Activated CD8-positive, alpha-beta memory T cell treated with anti-CD3 and anti-CD28 coated beads for 1 hour (primary cell): ENCODE results near the gene CHCHD3.
"Not testable (repeated sequence)": the region's sequence is repeated elsewhere in the genome, so short reads cannot be mapped to it uniquely, and the experiment has no call there.

ENCODE experiments used
- DNase-seq, 2 donors: peaks; one replicate each; pipeline ENCODE4 v3.0.0-alpha.2; 2020; ENCODE audit warnings: low read depth in 1 of 2; ENCODE audit errors: extremely low read depth in 1 of 2

Gene CHCHD3

GRCh38 chr7:132965951-132966350, 115.9 kb downstream of the CHCHD3 start:
- DNase-seq: no peak

- DNase-seq: no peak
Observed at GRCh38 chr7:132964876-132965275, 117.0 kb downstream of the CHCHD3 start.

- no peak for DNase-seq
Observed at GRCh38 chr7:132959891-132960290, 122.0 kb downstream of the CHCHD3 start.

- DNase-seq: no peak
Observed at GRCh38 chr7:132956556-132956955, 125.3 kb downstream of the CHCHD3 start.

- DNase-seq: no peak
Observed at GRCh38 chr7:132953468-132953867, 128.4 kb downstream of the CHCHD3 start.

- DNase-seq: no peak
Observed at GRCh38 chr7:132950725-132951124, 131.2 kb downstream of the CHCHD3 start.

- no peak for DNase-seq
Observed at GRCh38 chr7:132947011-132947410, 134.9 kb downstream of the CHCHD3 start.

DNA sequence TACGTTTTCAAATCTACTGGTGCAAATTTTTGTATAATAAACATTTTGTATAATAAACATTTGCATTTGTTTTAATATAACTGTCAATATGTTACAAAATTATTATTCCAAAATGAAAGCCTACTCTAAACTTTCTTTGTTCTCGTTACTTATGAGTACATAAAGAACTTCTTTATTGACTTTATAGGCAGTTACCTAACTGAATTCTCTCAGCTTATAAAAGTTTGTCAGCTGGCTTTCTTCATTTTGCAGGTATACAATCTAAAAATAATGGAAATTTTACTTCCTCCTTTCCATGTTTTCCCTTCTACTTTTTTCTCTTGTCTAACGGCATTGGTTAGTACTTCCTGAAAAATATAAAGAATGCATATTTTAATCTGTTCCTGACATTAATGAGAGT, 137.1 kb downstream of the CHCHD3 start:
- no peak for DNase-seq

DNA sequence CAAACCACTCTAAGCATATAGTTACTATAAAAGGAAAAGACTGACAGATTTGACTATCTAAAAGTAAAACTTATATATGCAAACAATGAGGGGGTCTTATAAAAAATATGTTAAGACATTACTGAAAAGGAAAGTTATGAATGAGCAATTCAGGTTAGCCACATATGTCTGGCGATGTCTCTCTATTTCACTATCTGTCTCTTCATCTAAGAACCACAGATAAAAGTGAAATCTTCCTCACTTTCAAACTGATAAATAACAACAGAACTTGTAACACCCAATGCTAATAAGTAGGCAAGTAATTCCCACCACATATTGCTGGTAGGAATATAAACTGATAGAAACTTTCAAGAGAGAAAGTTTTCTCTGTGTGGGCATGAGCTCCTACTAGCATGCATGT, 138.2 kb downstream of the CHCHD3 start:
- no peak for DNase-seq

- DNase-seq: no peak
Observed at GRCh38 chr7:132942701-132943100, 139.2 kb downstream of the CHCHD3 start.

- DNase-seq: no peak
Observed at GRCh38 chr7:132941905-132942304, 140.0 kb downstream of the CHCHD3 start.

GRCh38 chr7:132941428-132941827, 140.5 kb downstream of the CHCHD3 start:
- DNase-seq: no peak

- DNase-seq: no peak
Observed at GRCh38 chr7:132940084-132940483, 141.8 kb downstream of the CHCHD3 start.

- DNase-seq: no peak
Observed at GRCh38 chr7:132939495-132939894, 142.4 kb downstream of the CHCHD3 start.

DNA sequence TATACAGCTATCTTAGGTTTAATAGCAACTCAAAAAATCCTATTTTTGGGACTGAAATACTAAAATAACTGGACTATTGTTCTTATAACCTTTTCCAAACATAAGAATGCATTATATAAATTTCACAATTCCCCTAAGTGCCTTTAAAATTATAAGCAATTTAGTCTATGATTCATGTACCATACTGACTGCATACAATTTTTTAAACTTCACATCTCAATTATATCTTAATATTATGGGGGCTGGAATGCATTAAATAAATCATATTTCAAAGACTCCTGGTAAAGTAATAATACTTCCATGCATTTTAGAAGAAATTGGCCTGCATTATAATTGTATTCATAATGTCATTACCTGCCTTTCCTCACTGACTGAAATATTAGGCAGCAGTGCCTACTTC, 144.6 kb downstream of the CHCHD3 start:
- no peak for DNase-seq

GRCh38 chr7:132935608-132936007, 146.3 kb downstream of the CHCHD3 start:
- no peak for DNase-seq

DNA sequence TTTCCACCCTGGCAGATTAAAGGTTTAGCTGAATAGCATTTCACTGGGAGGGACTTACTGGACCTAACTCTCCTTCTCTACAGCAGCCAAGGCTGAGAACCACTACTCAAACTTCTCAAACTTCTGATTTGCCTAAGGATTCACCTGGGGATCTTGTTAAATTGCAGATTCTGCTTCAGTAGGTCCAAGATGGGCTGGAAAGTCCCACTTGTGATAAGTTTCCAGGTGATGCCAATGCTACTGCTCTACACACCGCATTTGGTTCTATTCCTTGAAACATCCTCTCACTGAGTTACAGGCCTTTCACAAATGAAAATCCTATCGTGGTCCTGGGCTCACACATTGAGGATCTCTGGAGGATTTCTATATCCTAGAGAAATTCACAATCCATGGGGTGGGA, 147.9 kb downstream of the CHCHD3 start:
- no peak for DNase-seq

GRCh38 chr7:132933072-132933458, 148.8 kb downstream of the CHCHD3 start:
- no peak for DNase-seq

DNA sequence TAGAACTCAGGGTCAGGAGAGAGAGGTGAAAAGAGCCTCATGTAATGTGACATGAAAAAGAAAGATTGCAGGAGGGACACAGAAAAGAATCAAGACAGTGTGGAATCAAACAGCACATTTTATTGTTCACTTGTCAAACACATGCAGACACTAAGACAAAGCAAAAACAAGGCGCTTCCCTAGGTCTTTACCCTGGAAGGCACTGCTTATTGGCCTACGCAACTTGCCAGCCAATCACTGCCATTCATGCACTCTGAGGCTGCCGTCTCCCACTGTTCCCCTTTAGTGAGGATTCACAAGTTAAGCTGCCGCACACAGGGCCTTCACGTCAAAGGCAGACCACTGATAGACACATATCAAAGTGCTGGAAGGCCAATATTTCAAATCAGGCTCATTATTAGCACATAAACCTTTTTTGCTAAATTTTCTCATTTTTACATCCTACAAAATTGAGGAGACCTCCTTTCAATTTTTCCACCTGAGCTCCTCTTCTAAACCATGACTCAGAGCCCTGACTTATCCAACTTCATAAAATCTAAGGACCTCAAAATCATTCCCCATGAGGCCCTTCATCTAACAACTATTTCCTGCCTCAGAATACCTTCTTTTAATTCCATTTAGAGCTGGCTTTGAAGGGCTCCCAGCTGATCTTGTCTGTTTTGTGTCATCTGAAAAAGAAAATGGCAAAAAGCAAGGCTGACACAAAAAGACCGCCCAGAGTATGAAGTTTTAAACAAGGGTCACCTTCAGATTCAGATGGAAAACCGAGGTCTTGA, 149.4 kb downstream of the CHCHD3 start:
- DNase-seq: no peak

DNA sequence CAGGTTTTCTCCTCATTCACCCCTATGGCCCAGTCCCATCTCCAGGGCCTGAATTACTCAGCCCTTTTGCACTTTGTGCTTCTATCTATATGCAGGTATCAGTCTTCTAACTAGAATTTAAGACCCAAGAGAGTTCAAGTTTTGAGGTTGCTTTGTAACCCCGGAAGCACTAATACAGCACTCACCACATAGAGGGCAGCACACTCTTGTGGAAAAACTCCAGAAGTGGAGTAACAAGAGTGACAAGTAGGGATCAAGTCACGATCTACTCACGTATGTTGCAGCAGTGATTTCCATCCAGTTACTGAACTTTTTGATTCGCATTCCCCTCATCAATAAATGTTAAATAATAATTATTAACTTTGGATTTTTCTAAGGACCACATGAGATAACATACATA, 151.0 kb downstream of the CHCHD3 start:
- no peak for DNase-seq

GRCh38 chr7:132929944-132930343, 151.9 kb downstream of the CHCHD3 start:
- DNase-seq: not testable (repeated sequence)

- DNase-seq: no peak
Observed at GRCh38 chr7:132919771-132920170, 162.1 kb downstream of the CHCHD3 start.

DNA sequence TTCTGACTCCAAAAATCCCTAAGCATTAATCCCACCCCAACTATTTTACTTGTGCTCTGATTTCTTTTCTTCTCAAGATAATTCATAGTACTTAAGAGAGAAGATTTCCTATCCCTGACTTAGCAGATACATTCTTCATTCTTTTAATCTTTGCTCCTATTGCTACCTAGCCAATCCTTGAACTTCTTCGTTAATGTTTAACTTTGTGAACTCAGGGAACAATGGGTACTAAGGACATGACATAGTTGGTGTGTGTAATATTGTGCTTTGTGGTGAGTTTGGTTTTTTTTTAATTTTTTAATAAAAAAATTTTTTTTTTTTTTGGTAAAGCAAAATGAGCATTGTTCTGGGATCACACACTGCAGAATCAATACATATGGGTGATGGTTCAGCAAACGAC, 166.2 kb downstream of the CHCHD3 start:
- no peak for DNase-seq
